GM12878 (cell line): ENCODE results near the gene GUCY1A1. TPM values are rescaled to one million over a fixed set of nuclear protein-coding genes. Genes with fewer than 3 reads are reported as not detected.
A peak's percentile ranks its signal among the peaks of the same experiment; 100 is the strongest.

Experiments used
- BHLHE40 ChIP-seq, 2 experiments: fragments of 450-650 bp in 1 of 2; IDR thresholded peaks; 2 replicates each; pipeline ENCODE4 v1.6.1; 2011 to 2017; ENCODE audit warnings: low read depth in 2 of 2, borderline replicate concordance in 1 of 2, improper control_type of control experiment in 1 of 2, low read length in 1 of 2, mild to moderate bottlenecking in 1 of 2
- CHD2 ChIP-seq: IDR thresholded peaks from 2 replicates; pipeline ENCODE4 v1.6.1; 2011; ENCODE audit warnings: low read depth, low read length, improper control_type of control experiment, borderline replicate concordance
- CREM ChIP-seq: IDR thresholded peaks from 2 replicates; pipeline ENCODE4 v1.6.1; 2014; ENCODE audit warnings: antibody characterized with exemption, low read depth
- DPF2 ChIP-seq: fragments of 450-650 bp; IDR thresholded peaks from 2 replicates; pipeline ENCODE4 v1.6.1; 2017; ENCODE audit warnings: mild to moderate bottlenecking
- HDAC6 ChIP-seq: fragments of 200-600 bp; sonication (generic); IDR thresholded peaks from one replicate; pipeline ENCODE4 v1.8.0; 2017; ENCODE audit warnings: antibody characterized with exemption; ENCODE audit not compliant: unreplicated experiment
- MAX ChIP-seq: IDR thresholded peaks from 2 replicates; pipeline ENCODE4 v1.6.1; 2012; ENCODE audit warnings: low read depth, low read length, improper control_type of control experiment
- MEF2B ChIP-seq: fragments of 450-650 bp; IDR thresholded peaks from 2 replicates; pipeline ENCODE4 v1.6.1; 2018; ENCODE audit warnings: mild to moderate bottlenecking, moderate library complexity; ENCODE audit not compliant: partially characterized antibody, poor library complexity, severe bottlenecking
- PAX8 ChIP-seq: fragments of 450-650 bp; IDR thresholded peaks from 2 replicates; pipeline ENCODE4 v1.6.1; 2017; ENCODE audit warnings: mild to moderate bottlenecking, moderate library complexity
- RAD51 ChIP-seq: fragments of 450-650 bp; IDR thresholded peaks from 2 replicates; pipeline ENCODE4 v1.6.1; 2016; ENCODE audit warnings: moderate library complexity, mild to moderate bottlenecking, inconsistent platforms
- SREBF1 ChIP-seq: IDR thresholded peaks from 2 replicates; pipeline ENCODE4 v1.6.1; 2012; ENCODE audit warnings: mild to moderate bottlenecking, low read length
- TARDBP ChIP-seq: IDR thresholded peaks from 2 replicates; pipeline ENCODE4 v1.6.1; 2016; ENCODE audit warnings: borderline replicate concordance
- ZBED1 ChIP-seq: IDR thresholded peaks from 2 replicates; pipeline ENCODE4 v1.6.1; 2016; ENCODE audit warnings: borderline replicate concordance
- ZBTB11 ChIP-seq: fragments of 450-650 bp; formaldehyde crosslinking; IDR thresholded peaks from 2 replicates; pipeline ENCODE4 v1.5.0; 2022; ENCODE audit warnings: mild to moderate bottlenecking, missing genetic modification characterization
- ZBTB33 ChIP-seq: fragments of 450-650 bp; IDR thresholded peaks from 2 replicates; pipeline ENCODE4 v1.6.1; 2017; ENCODE audit warnings: mild to moderate bottlenecking
- polyA plus RNA-seq, 11 experiments: library from polyadenylated mRNA; depleted of rRNA in 4 of 11; unstranded in 6 of 11; stranded (reverse) in 5 of 11; fragments of >200 nt; fragmentation: Nextera tagmentation in 4 of 11; fragmentation: Illumina TruSeq in 1 of 11; extraction: Ambion mirVana in 4 of 11; extraction: Trizol in 1 of 11; gene quantifications; 1 replicate in 1 of 11; 2 replicates in 10 of 11; pipeline versions ENCODE4 v1.2.1 to v1.2.3, GENCODE V29; 2011 to 2016; ENCODE audit warnings: inconsistent platforms in 2 of 11, missing spikeins in 2 of 11, low read depth in 1 of 11
- total RNA-seq, 4 experiments: library from RNA; depleted of rRNA in 3 of 4; stranded (reverse); fragments of >200 nt in 3 of 4; fragmentation: Illumina TruSeq in 1 of 4; extraction: Trizol in 1 of 4; gene quantifications; 2 replicates each; pipeline versions ENCODE4 v1.2.1 to v1.2.3, GENCODE V29; 2013 to 2021
- TF ChIP-seq, protein P1 (sequence below): fragments of 450-650 bp; IDR thresholded peaks from 2 replicates; pipeline ENCODE4 v1.6.1; 2017; ENCODE audit warnings: low read depth, mild to moderate bottlenecking, moderate library complexity
- TF ChIP-seq, protein P2 (sequence below): fragments of 450-650 bp; IDR thresholded peaks from 2 replicates; pipeline ENCODE4 v1.6.1; 2016; ENCODE audit warnings: mild to moderate bottlenecking
- TF ChIP-seq, protein P3 (sequence below): IDR thresholded peaks from 2 replicates; pipeline ENCODE4 v1.6.1; 2012; ENCODE audit warnings: low read depth, low read length, improper control_type of control experiment

Gene GUCY1A1
- total and polyA plus RNA-seq, 10 of the 15 experiments (the other 5 are each of a cell fraction or from before 2014, with no cell fraction given): 0.44 to 22.6 (median 0.55) TPM

DNA sequence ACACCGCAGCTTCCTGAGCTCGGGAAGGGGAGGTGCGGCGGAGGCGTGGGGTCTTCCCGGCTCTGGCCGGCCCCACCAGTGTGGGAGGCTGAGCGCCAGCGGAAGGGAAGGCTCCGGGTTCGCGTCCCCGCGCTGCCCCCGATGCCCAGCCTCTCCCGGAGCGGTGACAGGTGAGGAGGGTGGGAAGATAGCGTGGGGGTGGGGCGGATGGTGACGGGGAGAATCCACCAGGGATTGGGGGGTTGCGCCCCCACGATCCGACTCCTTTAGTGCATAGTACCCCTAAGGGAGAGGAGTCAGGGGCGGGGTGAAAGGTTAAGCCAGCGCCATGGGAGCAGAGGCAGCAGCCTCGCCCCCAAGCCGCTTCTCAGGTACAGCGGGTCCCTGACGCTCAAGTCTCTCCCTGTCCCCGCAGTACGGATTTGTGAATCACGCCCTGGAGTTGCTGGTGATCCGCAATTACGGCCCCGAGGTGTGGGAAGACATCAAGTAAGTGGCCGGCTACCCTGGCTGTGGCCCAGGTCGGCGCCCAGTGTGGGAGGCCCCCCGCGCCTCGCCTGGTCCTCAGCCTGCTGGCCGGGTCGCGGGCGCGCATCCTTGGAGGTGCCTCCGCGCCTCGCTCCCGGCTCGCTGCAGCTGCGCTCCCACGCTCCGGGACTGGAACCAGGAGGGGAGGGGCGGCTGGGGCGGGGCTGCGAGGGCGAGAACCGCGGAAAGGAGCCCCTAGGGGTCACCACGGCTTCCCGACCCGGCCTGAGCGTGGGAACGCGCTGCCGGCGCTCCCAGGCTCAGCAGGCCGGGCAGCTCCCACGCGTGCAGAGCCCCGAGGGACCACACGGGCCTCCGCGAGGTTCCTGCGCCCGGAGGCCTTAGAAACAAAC, 93.0 kb downstream of the GUCY1A1 start (continued):
- TF ChIP-seq, protein P1, sequence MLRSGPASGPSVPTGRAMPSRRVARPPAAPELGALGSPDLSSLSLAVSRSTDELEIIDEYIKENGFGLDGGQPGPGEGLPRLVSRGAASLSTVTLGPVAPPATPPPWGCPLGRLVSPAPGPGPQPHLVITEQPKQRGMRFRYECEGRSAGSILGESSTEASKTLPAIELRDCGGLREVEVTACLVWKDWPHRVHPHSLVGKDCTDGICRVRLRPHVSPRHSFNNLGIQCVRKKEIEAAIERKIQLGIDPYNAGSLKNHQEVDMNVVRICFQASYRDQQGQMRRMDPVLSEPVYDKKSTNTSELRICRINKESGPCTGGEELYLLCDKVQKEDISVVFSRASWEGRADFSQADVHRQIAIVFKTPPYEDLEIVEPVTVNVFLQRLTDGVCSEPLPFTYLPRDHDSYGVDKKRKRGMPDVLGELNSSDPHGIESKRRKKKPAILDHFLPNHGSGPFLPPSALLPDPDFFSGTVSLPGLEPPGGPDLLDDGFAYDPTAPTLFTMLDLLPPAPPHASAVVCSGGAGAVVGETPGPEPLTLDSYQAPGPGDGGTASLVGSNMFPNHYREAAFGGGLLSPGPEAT: no peak
- TF ChIP-seq, protein P2, sequence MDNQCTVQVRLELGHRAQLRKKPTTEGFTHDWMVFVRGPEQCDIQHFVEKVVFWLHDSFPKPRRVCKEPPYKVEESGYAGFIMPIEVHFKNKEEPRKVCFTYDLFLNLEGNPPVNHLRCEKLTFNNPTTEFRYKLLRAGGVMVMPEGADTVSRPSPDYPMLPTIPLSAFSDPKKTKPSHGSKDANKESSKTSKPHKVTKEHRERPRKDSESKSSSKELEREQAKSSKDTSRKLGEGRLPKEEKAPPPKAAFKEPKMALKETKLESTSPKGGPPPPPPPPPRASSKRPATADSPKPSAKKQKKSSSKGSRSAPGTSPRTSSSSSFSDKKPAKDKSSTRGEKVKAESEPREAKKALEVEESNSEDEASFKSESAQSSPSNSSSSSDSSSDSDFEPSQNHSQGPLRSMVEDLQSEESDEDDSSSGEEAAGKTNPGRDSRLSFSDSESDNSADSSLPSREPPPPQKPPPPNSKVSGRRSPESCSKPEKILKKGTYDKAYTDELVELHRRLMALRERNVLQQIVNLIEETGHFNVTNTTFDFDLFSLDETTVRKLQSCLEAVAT: no peak
- TF ChIP-seq ZBED1 (no peak), PAX8 (no peak), ZBTB11 (CRISPR knock-in tag) (no peak), TARDBP (no peak), MAX (no peak; the same call in 1 of the 2 replicates), DPF2 (peak; percentile 20; the same call in 1 of the 2 replicates), HDAC6 (no peak), ZBTB33 (peak; percentile 20; the same call in 1 of the 2 replicates), SREBF1 (no peak), CHD2 (no peak), BHLHE40 (IDR thresholded peaks at IDR 0.05; ENCODE audit: borderline replicate concordance in 1 of 2, low read depth in 2 of 2, low read length in 1 of 2) (peak; percentile 51 to 86; a peak in 3 of 4 replicates), CREM (no peak), MEF2B (peak; percentile 99), RAD51 (no peak)
- TF ChIP-seq, protein P3, sequence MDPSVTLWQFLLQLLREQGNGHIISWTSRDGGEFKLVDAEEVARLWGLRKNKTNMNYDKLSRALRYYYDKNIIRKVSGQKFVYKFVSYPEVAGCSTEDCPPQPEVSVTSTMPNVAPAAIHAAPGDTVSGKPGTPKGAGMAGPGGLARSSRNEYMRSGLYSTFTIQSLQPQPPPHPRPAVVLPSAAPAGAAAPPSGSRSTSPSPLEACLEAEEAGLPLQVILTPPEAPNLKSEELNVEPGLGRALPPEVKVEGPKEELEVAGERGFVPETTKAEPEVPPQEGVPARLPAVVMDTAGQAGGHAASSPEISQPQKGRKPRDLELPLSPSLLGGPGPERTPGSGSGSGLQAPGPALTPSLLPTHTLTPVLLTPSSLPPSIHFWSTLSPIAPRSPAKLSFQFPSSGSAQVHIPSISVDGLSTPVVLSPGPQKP: no peak
